ENCODE measurements around the gene TCL1A. TPM values are rescaled to one million over a fixed set of nuclear protein-coding genes. Genes with fewer than 3 reads are reported as not detected.

TCL1A gene
- total RNA-seq, 2 experiments from 2014 or later = not detected

- Mint-ChIP-seq H3K4me1 (no peaks in the 10 kb centered on the region), H3K4me3 (no peak overlapping the region), H3K36me3 (ENCODE audit: low read depth) (no peaks in the 10 kb centered on the region), H3K27ac (no peak overlapping the region), H3K9me3 (no peaks in the 10 kb centered on the region), H3K27me3 (peaks cover 33% of the 10 kb centered on the region)
- ChIA-PET CTCF (interaction anchor here (2.3 kb wide), 1 partner anchor 11 kb away, joined by 4 read pairs; no protein-coding TSS in a partner anchor), POLR2A (no interaction called here)
- DNase-seq = no peak
Observed at GRCh38 chr14:95700221-95700976, 13.5 kb downstream of the TCL1A start.

DNA sequence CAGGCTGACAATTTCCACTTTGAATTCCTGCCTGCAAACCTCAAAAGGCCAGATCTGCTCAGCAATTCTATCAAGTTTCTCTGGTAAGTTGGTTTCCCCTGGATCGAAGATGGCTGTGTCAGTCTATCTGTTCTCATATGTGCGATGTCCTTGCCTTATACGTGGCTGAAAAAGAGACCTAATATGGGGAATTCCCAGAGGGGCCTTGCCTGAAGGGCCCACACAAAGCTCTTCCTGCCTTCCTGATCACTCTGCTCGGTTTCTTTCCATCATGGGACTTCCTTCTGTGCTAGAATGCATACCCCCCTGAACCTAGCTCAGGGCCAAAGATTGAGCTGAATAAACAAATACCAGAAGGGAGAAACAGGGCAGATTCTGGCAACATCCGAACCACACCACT is 14.5 kb downstream of the TCL1A start:
- H3K9me3 Mint-ChIP-seq = no peaks in the 10 kb centered on the region
- ChIA-PET CTCF (interaction anchor here (2.3 kb wide), 1 partner anchor 10 kb away, joined by 4 read pairs; no protein-coding TSS in a partner anchor), POLR2A (no interaction called here)
- H3K4me1 Mint-ChIP-seq = no peaks in the 10 kb centered on the region
- H3K27ac Mint-ChIP-seq = no peak overlapping the region
- DNase-seq = no peak
- H3K27me3 Mint-ChIP-seq = peaks cover 26% of the 10 kb centered on the region
- no peak overlapping the region for H3K4me3 Mint-ChIP-seq
- no peaks in the 10 kb centered on the region for H3K36me3 Mint-ChIP-seq (ENCODE audit: low read depth)

GRCh38 chr14:95698287-95698686 is 15.6 kb downstream of the TCL1A start:
- ChIA-PET POLR2A (no interaction called here), CTCF (no interaction called here)
- Mint-ChIP-seq H3K4me3 (no peak overlapping the region), H3K4me1 (no peaks in the 10 kb centered on the region), H3K27ac (no peak overlapping the region), H3K27me3 (peaks cover 21% of the 10 kb centered on the region), H3K9me3 (no peaks in the 10 kb centered on the region), H3K36me3 (ENCODE audit: low read depth) (no peaks in the 10 kb centered on the region)
- no peak for DNase-seq

DNA sequence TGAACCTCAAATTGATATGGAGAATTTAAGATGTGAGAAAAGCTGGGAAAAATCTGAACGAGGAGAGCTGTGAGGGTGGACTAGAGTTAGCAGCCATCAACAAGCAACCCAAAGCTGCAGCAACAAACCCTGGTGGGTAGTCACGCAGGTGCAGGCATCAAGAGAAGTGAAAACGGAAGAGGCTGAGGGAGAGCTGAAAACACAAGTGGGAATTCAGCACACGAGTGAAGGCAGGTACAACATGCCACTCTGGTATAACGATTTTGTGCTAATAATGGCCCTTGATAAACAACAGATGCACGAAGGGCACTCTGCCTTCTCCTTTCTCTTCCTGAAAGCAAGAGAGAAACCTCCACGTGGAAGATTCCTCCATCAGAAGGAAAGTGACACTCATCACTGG is 16.2 kb downstream of the TCL1A start:
- ChIA-PET POLR2A (no interaction called here), CTCF (interaction anchor here (1.2 kb wide), 1 partner anchor 24 kb away, joined by 4 read pairs; no protein-coding TSS in a partner anchor)
- no peak for DNase-seq
- Mint-ChIP-seq H3K4me3 (no peak overlapping the region), H3K4me1 (no peaks in the 10 kb centered on the region), H3K27ac (no peak overlapping the region), H3K36me3 (ENCODE audit: low read depth) (no peaks in the 10 kb centered on the region), H3K9me3 (no peaks in the 10 kb centered on the region), H3K27me3 (peaks cover 19% of the 10 kb centered on the region)

DNA sequence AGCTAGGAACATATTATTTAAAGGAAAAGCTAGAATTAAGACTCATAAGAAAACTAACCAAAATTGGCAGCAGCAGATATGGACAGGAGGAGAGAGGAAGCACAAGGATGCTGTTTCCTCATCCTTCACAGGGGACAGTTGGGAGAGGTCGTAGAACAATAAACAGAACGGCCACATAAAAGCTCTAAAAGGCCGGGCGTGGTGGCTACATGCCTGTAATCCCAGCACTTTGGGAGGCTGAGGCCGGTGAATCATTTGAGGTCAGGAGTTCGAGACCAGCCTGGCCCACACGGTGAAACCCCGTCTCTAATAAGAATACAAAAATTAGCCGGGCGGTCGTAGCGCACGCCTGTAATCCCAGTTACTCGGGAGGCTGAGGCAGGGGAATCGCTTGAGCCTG is 17.2 kb downstream of the TCL1A start:
- H3K4me1 Mint-ChIP-seq = no peaks in the 10 kb centered on the region
- H3K9me3 Mint-ChIP-seq = no peaks in the 10 kb centered on the region
- H3K27me3 Mint-ChIP-seq = peaks cover 16% of the 10 kb centered on the region
- POLR2A ChIA-PET = no interaction called here
- CTCF ChIA-PET = interaction anchor here (0.6 to 1.2 kb wide), 2 partner anchors 23 to 216 kb away, joined by 4 read pairs; no protein-coding TSS in a partner anchor
- no peak overlapping the region for H3K4me3 Mint-ChIP-seq
- H3K36me3 Mint-ChIP-seq (ENCODE audit: low read depth) = no peaks in the 10 kb centered on the region
- DNase-seq = no peak
- no peak overlapping the region for H3K27ac Mint-ChIP-seq

GRCh38 chr14:95695913-95696312 is 18.0 kb downstream of the TCL1A start:
- POLR2A ChIA-PET = no interaction called here
- peaks cover 14% of the 10 kb centered on the region for H3K27me3 Mint-ChIP-seq
- CTCF ChIA-PET = no interaction called here

GRCh38 chr14:95695051-95695450 is 18.9 kb downstream of the TCL1A start:
- CTCF ChIA-PET = no interaction called here
- no peak for DNase-seq
- Mint-ChIP-seq H3K27me3 (peaks cover 10% of the 10 kb centered on the region), H3K27ac (no peak overlapping the region), H3K9me3 (no peaks in the 10 kb centered on the region), H3K36me3 (ENCODE audit: low read depth) (no peaks in the 10 kb centered on the region), H3K4me3 (no peak overlapping the region), H3K4me1 (no peaks in the 10 kb centered on the region)
- POLR2A ChIA-PET = no interaction called here

More at GRCh38 chr14:95695913-95696312, 18.0 kb downstream of the TCL1A start:
- Mint-ChIP-seq H3K9me3 (no peaks in the 10 kb centered on the region), H3K36me3 (ENCODE audit: low read depth) (no peaks in the 10 kb centered on the region), H3K27ac (no peak overlapping the region), H3K4me1 (no peaks in the 10 kb centered on the region), H3K4me3 (no peak overlapping the region)
- DNase-seq = no peak

DNA sequence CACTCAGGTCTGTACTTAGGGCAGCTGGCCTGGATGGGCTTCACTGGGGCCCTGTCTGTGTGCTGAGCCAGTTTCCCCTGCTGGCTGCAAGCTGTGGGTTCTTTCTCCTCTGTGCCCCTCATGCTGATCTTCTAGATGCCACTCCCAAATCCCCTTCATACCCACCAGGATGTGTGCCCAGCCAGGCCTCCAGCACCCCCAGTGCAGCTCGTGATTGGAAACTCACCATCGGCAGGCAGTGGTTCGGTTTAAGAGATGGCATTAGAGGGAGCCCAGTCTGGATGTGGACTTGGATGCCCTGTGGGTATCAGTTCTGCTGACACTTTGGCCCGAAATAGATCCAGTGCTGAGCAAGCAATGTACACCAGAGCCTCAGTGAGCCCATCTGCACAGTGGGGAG is 21.8 kb downstream of the TCL1A start:
- POLR2A ChIA-PET = no interaction called here
- no peak overlapping the region for H3K27ac Mint-ChIP-seq
- CTCF ChIA-PET = interaction anchor here (0.6 kb wide), 1 partner anchor 144 kb away, joined by 3 read pairs; no protein-coding TSS in a partner anchor
- peaks cover 4% of the 10 kb centered on the region for H3K27me3 Mint-ChIP-seq
- H3K36me3 Mint-ChIP-seq (ENCODE audit: low read depth) = no peaks in the 10 kb centered on the region
- H3K9me3 Mint-ChIP-seq = no peaks in the 10 kb centered on the region
- no peak overlapping the region for H3K4me3 Mint-ChIP-seq
- DNase-seq = no peak
- no peaks in the 10 kb centered on the region for H3K4me1 Mint-ChIP-seq

- Mint-ChIP-seq H3K4me3 (no peak overlapping the region), H3K4me1 (no peaks in the 10 kb centered on the region), H3K9me3 (no peaks in the 10 kb centered on the region), H3K27ac (no peak overlapping the region), H3K27me3 (peaks cover 4% of the 10 kb centered on the region), H3K36me3 (ENCODE audit: low read depth) (no peaks in the 10 kb centered on the region)
- ChIA-PET POLR2A (no interaction called here), CTCF (no interaction called here)
- DNase-seq = no peak
Observed at GRCh38 chr14:95691591-95691990, 22.3 kb downstream of the TCL1A start.

DNA sequence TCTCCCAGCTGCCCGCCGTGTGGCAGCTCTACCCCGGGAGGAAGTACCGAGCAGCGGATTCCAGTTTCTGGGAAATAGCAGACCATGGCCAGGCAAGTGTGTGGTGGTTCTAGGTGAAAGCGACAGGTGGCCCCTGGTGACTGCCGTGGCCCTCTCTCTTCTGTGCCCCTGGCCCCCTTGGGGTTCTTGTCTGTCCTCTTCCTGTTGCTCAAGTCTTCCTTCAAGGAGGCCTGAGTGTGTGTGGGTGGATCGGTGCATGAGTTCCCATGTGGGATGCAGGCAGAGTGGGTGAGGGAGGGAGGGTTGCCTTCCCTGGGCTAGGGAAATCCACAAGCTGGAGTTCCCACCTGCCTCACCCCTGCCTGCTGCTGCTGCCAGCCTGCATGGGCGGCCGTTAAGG is 23.1 kb downstream of the TCL1A start:
- Mint-ChIP-seq H3K36me3 (ENCODE audit: low read depth) (no peaks in the 10 kb centered on the region), H3K9me3 (no peaks in the 10 kb centered on the region), H3K27ac (no peak overlapping the region), H3K4me3 (no peak overlapping the region), H3K27me3 (peaks cover 4% of the 10 kb centered on the region), H3K4me1 (no peaks in the 10 kb centered on the region)
- POLR2A ChIA-PET = no interaction called here
- CTCF ChIA-PET = no interaction called here
- no peak for DNase-seq

DNA sequence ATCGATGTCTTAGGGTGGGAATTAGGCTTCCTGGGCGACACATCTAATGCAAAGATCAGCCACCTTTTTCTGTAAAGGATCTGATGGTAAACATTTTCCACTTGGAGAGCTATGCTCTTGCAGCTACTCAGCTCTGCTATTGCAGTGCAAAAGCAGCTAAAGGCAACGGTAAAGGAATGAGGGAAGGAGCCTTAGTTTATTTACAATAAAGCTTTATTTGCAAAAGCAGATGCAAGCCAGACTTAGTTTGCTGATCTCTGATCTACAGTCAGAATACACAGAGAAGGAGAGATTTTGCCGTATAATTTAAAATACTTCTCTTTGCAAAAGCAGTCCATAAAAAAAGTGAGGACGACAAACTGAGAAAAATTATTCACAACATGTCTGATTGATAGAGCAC is 24.5 kb downstream of the TCL1A start:
- Mint-ChIP-seq H3K27ac (no peak overlapping the region), H3K36me3 (ENCODE audit: low read depth) (no peaks in the 10 kb centered on the region), H3K27me3 (peaks cover 4% of the 10 kb centered on the region), H3K4me3 (no peak overlapping the region), H3K9me3 (no peaks in the 10 kb centered on the region), H3K4me1 (no peaks in the 10 kb centered on the region)
- ChIA-PET CTCF (interaction anchor here (1.5 kb wide), 1 partner anchor 11 kb away, joined by 4 read pairs; no protein-coding TSS in a partner anchor), POLR2A (no interaction called here)
- DNase-seq = no peak

DNA sequence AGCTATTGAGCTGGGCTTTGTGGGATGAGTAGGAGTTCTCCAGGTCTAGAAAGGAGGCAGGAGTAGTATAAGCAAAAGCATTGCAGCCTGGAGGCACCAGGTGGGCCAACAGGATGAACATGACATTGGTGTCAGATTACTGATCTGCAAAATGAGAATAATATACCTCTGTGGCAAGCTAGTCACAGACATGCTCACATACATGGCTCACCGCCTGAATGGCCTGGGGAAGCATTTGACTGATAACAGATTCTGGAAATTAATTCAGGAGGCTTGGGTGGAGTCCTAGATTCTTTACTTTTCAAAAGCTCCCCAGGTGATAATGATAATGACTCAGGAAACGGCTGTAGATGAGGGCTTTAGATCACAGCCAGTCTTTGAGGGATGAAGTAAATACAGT is 27.0 kb downstream of the TCL1A start:
- H3K27me3 Mint-ChIP-seq = peaks cover 5% of the 10 kb centered on the region
- no peaks in the 10 kb centered on the region for H3K4me1 Mint-ChIP-seq
- CTCF ChIA-PET = no interaction called here
- DNase-seq = no peak
- POLR2A ChIA-PET = no interaction called here
- no peak overlapping the region for H3K4me3 Mint-ChIP-seq
- H3K27ac Mint-ChIP-seq = no peak overlapping the region
- H3K9me3 Mint-ChIP-seq = no peaks in the 10 kb centered on the region
- no peaks in the 10 kb centered on the region for H3K36me3 Mint-ChIP-seq (ENCODE audit: low read depth)

DNA sequence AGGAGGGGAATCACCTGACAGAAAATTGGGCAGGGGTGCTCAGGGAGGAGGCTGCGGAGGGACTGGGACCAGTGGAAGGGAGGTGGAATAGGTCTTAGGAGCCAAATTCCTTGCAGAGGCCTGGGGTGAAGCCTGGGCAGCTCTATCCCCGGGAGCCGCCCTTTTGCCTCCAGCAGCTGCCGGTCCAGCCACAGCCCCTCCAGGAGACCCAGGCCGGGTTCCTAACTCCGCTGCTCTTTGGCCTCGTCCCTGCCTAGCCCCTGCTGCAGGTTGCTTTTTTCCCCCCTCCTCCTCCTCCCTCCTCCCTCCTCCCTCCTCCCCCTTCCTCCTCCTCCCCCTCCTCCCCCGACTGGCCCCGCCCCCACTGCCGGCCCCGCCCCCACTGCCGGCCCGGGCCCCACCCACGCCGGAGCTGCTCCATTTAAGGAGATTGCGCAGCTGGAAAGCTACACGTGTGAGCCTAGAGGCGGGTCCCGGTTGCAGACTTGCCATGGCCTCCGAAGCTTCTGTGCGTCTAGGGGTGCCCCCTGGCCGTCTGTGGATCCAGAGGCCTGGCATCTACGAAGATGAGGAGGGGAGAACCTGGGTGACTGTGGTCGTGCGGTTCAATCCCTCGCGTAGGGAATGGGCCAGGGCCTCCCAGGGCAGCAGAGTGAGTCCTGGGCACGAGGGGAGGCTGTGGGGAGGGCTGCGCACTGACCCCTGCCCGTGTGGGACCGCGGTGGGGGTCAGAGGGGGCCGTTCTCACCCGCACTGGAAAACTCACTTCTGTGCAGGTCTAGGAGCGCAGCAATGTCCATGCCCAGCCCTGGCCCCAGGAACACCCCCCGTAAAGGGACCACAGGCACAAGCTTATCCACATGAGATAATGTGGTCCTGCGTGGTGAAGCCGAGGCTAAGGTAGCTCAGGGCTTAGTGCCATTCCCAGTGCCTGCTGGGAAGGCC is 27.7 kb downstream of the TCL1A start, which contains the start of gene TCL1B:
Gene TCL1B (plus strand): TSS at position 449 of the 945 bp plus-strand sequence. CDS start 42 bp downstream, at position 491.
- CTCF ChIA-PET = no interaction called here
- Mint-ChIP-seq H3K27me3 (peaks cover 5% of the 10 kb centered on the region), H3K36me3 (ENCODE audit: low read depth) (no peaks in the 10 kb centered on the region), H3K4me3 (no peak within 1 kb of the TSS), H3K4me1 (no peaks in the 10 kb centered on the region), H3K27ac (no peak within 1 kb of the TSS), H3K9me3 (no peaks in the 10 kb centered on the region)
- no peak for DNase-seq
- POLR2A ChIA-PET = no interaction called here
